IPS-15b (cell line): Measurements from ENCODE around the gene METAP2.

ENCODE experiments used
- H3K27me3 ChIP-seq: one replicate; pipeline ENCODE4 v1.6.1; 2013; ENCODE audit warnings: low read length; ENCODE audit not compliant: control insufficient read depth, insufficient read depth
- H3K36me3 ChIP-seq: one replicate; pipeline ENCODE4 v1.6.1; 2013; ENCODE audit warnings: low read length; ENCODE audit not compliant: control insufficient read depth, insufficient read depth
- H3K4me1 ChIP-seq: one replicate; pipeline ENCODE4 v1.6.1; 2013; ENCODE audit warnings: mild to moderate bottlenecking, low read length; ENCODE audit not compliant: control insufficient read depth, insufficient read depth
- H3K4me3 ChIP-seq: one replicate; pipeline ENCODE4 v1.5.1; 2013; ENCODE audit warnings: low read depth, low read length
- H3K9ac ChIP-seq: one replicate; pipeline ENCODE4 v1.6.1; 2013; ENCODE audit warnings: low read depth, mild to moderate bottlenecking, low read length
- H3K9me3 ChIP-seq: one replicate; pipeline ENCODE4 v1.6.1; 2013; ENCODE audit warnings: mild to moderate bottlenecking, low read length; ENCODE audit not compliant: control insufficient read depth, insufficient read depth

METAP2 gene

GRCh38 chr12:95516757-95517156, 42.8 kb downstream of the METAP2 start:
- Histone ChIP-seq H3K36me3 (peaks cover 36% of the 10 kb centered on the region), H3K27me3 (no peaks in the 10 kb centered on the region), H3K4me1 (no peaks in the 10 kb centered on the region), H3K4me3 (no peak overlapping the region), H3K9me3 (no peaks in the 10 kb centered on the region), H3K9ac (no peak overlapping the region)

GRCh38 chr12:95517246-95517645, 43.3 kb downstream of the METAP2 start:
- Histone ChIP-seq H3K9ac (no peak overlapping the region), H3K4me3 (no peak overlapping the region), H3K9me3 (no peaks in the 10 kb centered on the region), H3K4me1 (no peaks in the 10 kb centered on the region), H3K36me3 (peaks cover 39% of the 10 kb centered on the region), H3K27me3 (no peaks in the 10 kb centered on the region)

GRCh38 chr12:95518944-95519343, 45.0 kb downstream of the METAP2 start:
- Histone ChIP-seq H3K4me3 (no peak overlapping the region), H3K36me3 (peaks cover 36% of the 10 kb centered on the region), H3K9me3 (no peaks in the 10 kb centered on the region), H3K4me1 (no peaks in the 10 kb centered on the region), H3K9ac (no peak overlapping the region), H3K27me3 (no peaks in the 10 kb centered on the region)

GRCh38 chr12:95520816-95521215, 46.9 kb downstream of the METAP2 start:
- Histone ChIP-seq H3K27me3 (no peaks in the 10 kb centered on the region), H3K9me3 (no peaks in the 10 kb centered on the region), H3K9ac (no peak overlapping the region), H3K36me3 (peaks cover 43% of the 10 kb centered on the region), H3K4me3 (no peak overlapping the region), H3K4me1 (no peaks in the 10 kb centered on the region)

GRCh38 chr12:95522692-95523091, 48.7 kb downstream of the METAP2 start:
- Histone ChIP-seq H3K27me3 (no peaks in the 10 kb centered on the region), H3K9me3 (no peaks in the 10 kb centered on the region), H3K36me3 (peaks cover 40% of the 10 kb centered on the region), H3K9ac (no peak overlapping the region), H3K4me1 (no peaks in the 10 kb centered on the region), H3K4me3 (no peak overlapping the region)

GRCh38 chr12:95528431-95528830, 54.5 kb downstream of the METAP2 start:
- no peak overlapping the region for H3K9ac ChIP-seq

GRCh38 chr12:95529693-95530225, 55.8 kb downstream of the METAP2 start:
- Histone ChIP-seq H3K9me3 (no peaks in the 10 kb centered on the region), H3K27me3 (no peaks in the 10 kb centered on the region), H3K4me3 (no peak overlapping the region), H3K9ac (no peak overlapping the region), H3K4me1 (no peaks in the 10 kb centered on the region), H3K36me3 (peaks cover 27% of the 10 kb centered on the region)

More at GRCh38 chr12:95528431-95528830, 54.5 kb downstream of the METAP2 start:
- no peaks in the 10 kb centered on the region for H3K9me3 ChIP-seq
- H3K36me3 ChIP-seq = peaks cover 26% of the 10 kb centered on the region
- no peaks in the 10 kb centered on the region for H3K4me1 ChIP-seq
- no peaks in the 10 kb centered on the region for H3K27me3 ChIP-seq
- H3K4me3 ChIP-seq = no peak overlapping the region

- Histone ChIP-seq H3K4me3 (no peak overlapping the region), H3K4me1 (peaks cover 9% of the 10 kb centered on the region), H3K36me3 (peaks cover 20% of the 10 kb centered on the region), H3K27me3 (no peaks in the 10 kb centered on the region), H3K9me3 (no peaks in the 10 kb centered on the region), H3K9ac (peak overlapping the region; percentile 27)
These were observed 58.9 kb downstream of the METAP2 start for GRCh38 chr12:95532851-95533250.

GRCh38 chr12:95533985-95534384, 60.0 kb downstream of the METAP2 start:
- Histone ChIP-seq H3K9me3 (no peaks in the 10 kb centered on the region), H3K9ac (no peak overlapping the region), H3K27me3 (no peaks in the 10 kb centered on the region), H3K36me3 (peaks cover 20% of the 10 kb centered on the region), H3K4me1 (peaks cover 19% of the 10 kb centered on the region), H3K4me3 (no peak overlapping the region)

- Histone ChIP-seq H3K4me1 (peaks cover 19% of the 10 kb centered on the region), H3K36me3 (peaks cover 11% of the 10 kb centered on the region), H3K9ac (no peak overlapping the region), H3K4me3 (no peak overlapping the region), H3K27me3 (no peaks in the 10 kb centered on the region), H3K9me3 (no peaks in the 10 kb centered on the region)
These were observed 64.1 kb downstream of the METAP2 start for GRCh38 chr12:95538006-95538405.

GRCh38 chr12:95538656-95539055, 64.7 kb downstream of the METAP2 start:
- H3K36me3 ChIP-seq = peaks cover 5% of the 10 kb centered on the region
- H3K9me3 ChIP-seq = no peaks in the 10 kb centered on the region
- H3K4me1 ChIP-seq = peaks cover 19% of the 10 kb centered on the region
- peak overlapping the region; percentile 23 for H3K4me3 ChIP-seq
- no peak overlapping the region for H3K9ac ChIP-seq
- H3K27me3 ChIP-seq = no peaks in the 10 kb centered on the region

GRCh38 chr12:95541436-95541835, 67.5 kb downstream of the METAP2 start:
- no peaks in the 10 kb centered on the region for H3K36me3 ChIP-seq
- H3K27me3 ChIP-seq = no peaks in the 10 kb centered on the region
- H3K9me3 ChIP-seq = no peaks in the 10 kb centered on the region
- H3K4me3 ChIP-seq = no peak overlapping the region
- H3K4me1 ChIP-seq = peaks cover 22% of the 10 kb centered on the region
- no peak overlapping the region for H3K9ac ChIP-seq
